Panc1 (cell line): ENCODE measurements around the gene CRYAB. TPM values are rescaled to one million over a fixed set of nuclear protein-coding genes. Genes with fewer than 3 reads are reported as not detected.

Source experiments
- ATAC-seq: fragments of 200-7000 bp; cut with Tn5 transposase; 2 replicates; pipeline ENCODE4 v1.9.1; 2020; ENCODE audit warnings: mild to moderate bottlenecking, moderate library complexity
- BruUV-seq: library from RNA; stranded (reverse); fragments of 400-500 nt; replicated peaks from 2 replicates; lab custom pipeline; 2021; lab: Mats Ljungman, UMichigan
- CTCF ChIA-PET: fragments of 300-600 bp; sonication (Branson Sonifier 250); formaldehyde crosslinking; loops from one replicate; lab custom pipeline; 2022; ENCODE audit warnings: antibody characterized with exemption; lab: Charles Lee
- POLR2A ChIA-PET: fragments of 300-600 bp; sonication (Branson Sonifier 250); formaldehyde crosslinking; loops from one replicate; lab custom pipeline; 2022; ENCODE audit warnings: antibody characterized with exemption; lab: Charles Lee
- DNase-seq: peaks from one replicate; pipeline ENCODE4 v3.0.0-alpha.2; 2010; ENCODE audit warnings: low read depth, low spot score
- H3K27ac ChIP-seq: 2 replicates; pipeline ENCODE4 v1.5.1; 2011; ENCODE audit warnings: mild to moderate bottlenecking, low read length, inconsistent platforms
- H3K27me3 ChIP-seq: fragments of 200-500 bp; sonication (Bioruptor generic); 2 replicates; pipeline ENCODE4 v1.6.0; 2014; ENCODE audit warnings: low read length, inconsistent platforms; ENCODE audit not compliant: control insufficient read depth, insufficient read depth
- H3K36me3 ChIP-seq: fragments of 200-500 bp; sonication (Bioruptor generic); 2 replicates; pipeline ENCODE4 v1.5.1; 2014; ENCODE audit warnings: inconsistent platforms, mild to moderate bottlenecking, low read length, moderate library complexity; ENCODE audit not compliant: control insufficient read depth, insufficient read depth
- H3K4me1 ChIP-seq: 2 replicates; pipeline ENCODE4 v1.5.1; 2011; ENCODE audit warnings: inconsistent platforms, mild to moderate bottlenecking, low read length, moderate library complexity; ENCODE audit not compliant: control insufficient read depth, insufficient read depth
- H3K4me3 ChIP-seq, 2 experiments: 2 replicates each; pipeline ENCODE4 v1.5.1; 2011 to 2012; ENCODE audit warnings: low read depth in 2 of 2, low read length in 2 of 2, mild to moderate bottlenecking in 2 of 2, inconsistent platforms in 1 of 2, moderate library complexity in 1 of 2
- H3K9me3 ChIP-seq: fragments of 200-500 bp; sonication (Bioruptor generic); 2 replicates; pipeline ENCODE4 v1.5.1; 2014; ENCODE audit warnings: low read depth, mild to moderate bottlenecking, inconsistent platforms, low read length, moderate library complexity; ENCODE audit not compliant: control insufficient read depth, insufficient read depth
- POLR2AphosphoS5 ChIP-seq: IDR thresholded peaks from 2 replicates; pipeline ENCODE4 v1.6.1; 2012; ENCODE audit warnings: mild to moderate bottlenecking, low read depth, low read length, moderate library complexity
- SIN3A ChIP-seq: IDR thresholded peaks from 2 replicates; pipeline ENCODE4 v1.6.1; 2012; ENCODE audit warnings: low read depth, mild to moderate bottlenecking, low read length, moderate library complexity, borderline replicate concordance; ENCODE audit not compliant: insufficient read depth
- TCF7L2 ChIP-seq: IDR thresholded peaks from 2 replicates; pipeline ENCODE4 v1.6.1; 2011; ENCODE audit warnings: mild to moderate bottlenecking, low read depth, low read length, inconsistent platforms
- in situ Hi-C: cut with HindIII; loops from 2 replicates; pipeline ENCODE4 v1.10.0; 2016; ENCODE audit warnings: low sequenced_read_pairs, low pct_unique_long_range_greater_than_20kb
- intact Hi-C: fragments of 100-400 bp; cut with micrococcal nuclease; formaldehyde crosslinking; loops from one replicate; pipeline ENCODE4 v1.10.0; 2022; ENCODE audit not compliant: unreplicated experiment
- total RNA-seq: library from RNA; stranded (reverse); gene quantifications from one replicate; pipeline ENCODE4 v1.2.1, GENCODE V29; 2021; ENCODE audit not compliant: unreplicated experiment
- TF ChIP-seq, protein P1 (sequence below), 2 experiments: IDR thresholded peaks; 2 replicates each; pipeline ENCODE4 v1.6.1; 2011 to 2012; ENCODE audit warnings: low read depth in 2 of 2, control low read depth in 1 of 2, low read length in 1 of 2, mild to moderate bottlenecking in 1 of 2, moderate library complexity in 1 of 2; ENCODE audit not compliant: insufficient read depth in 1 of 2
- TF ChIP-seq, protein P2 (sequence below): fragments of 450-650 bp; IDR thresholded peaks from 2 replicates; pipeline ENCODE4 v1.5.1; 2017; ENCODE audit warnings: mild to moderate bottlenecking

CRYAB gene
- total RNA-seq, 1 experiment from 2014 or later: 0.59 TPM

DNA sequence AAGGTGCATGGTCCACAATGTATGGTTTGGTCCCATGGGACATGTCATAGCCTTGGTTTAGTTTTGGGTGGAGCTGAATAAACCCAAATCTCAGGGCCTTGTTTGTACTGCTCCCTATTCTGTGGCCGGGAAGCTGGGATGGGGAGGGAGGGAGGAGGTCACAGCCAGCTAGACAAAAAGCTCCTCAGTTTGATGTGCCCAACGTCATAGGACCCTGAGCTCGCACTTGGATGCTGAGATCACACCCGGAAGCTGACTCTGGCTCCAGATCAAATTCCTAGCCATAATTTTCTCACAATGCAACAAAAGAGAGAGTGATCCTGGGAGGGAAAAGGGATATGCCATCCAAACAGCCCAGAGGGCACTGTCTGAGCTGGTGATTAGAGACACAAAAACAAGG, 2.4 kb upstream of the CRYAB start:
- H3K9me3 ChIP-seq: no peaks in the 10 kb centered on the region
- BruUV-seq: no TSS peak
- intact Hi-C loops: no loop called here
- peaks cover 8% of the 10 kb centered on the region for H3K4me1 ChIP-seq
- H3K27ac ChIP-seq: no peak overlapping the region
- H3K4me3 ChIP-seq: no peak overlapping the region
- ATAC-seq (no peak), DNase-seq (no peak)
- H3K27me3 ChIP-seq: peaks cover 11% of the 10 kb centered on the region
- POLR2A ChIA-PET: interaction anchor here (0.6 kb wide), 1 partner anchor 13 kb away, joined by 3 read pairs; no protein-coding TSS in a partner anchor
- CTCF ChIA-PET: no interaction called here
- H3K36me3 ChIP-seq: no peaks in the 10 kb centered on the region
- in situ Hi-C loops: no loop called here
- TF ChIP-seq TCF7L2 (no peak), SIN3A (no peak), POLR2AphosphoS5 (no peak)
- TF ChIP-seq, protein P1, sequence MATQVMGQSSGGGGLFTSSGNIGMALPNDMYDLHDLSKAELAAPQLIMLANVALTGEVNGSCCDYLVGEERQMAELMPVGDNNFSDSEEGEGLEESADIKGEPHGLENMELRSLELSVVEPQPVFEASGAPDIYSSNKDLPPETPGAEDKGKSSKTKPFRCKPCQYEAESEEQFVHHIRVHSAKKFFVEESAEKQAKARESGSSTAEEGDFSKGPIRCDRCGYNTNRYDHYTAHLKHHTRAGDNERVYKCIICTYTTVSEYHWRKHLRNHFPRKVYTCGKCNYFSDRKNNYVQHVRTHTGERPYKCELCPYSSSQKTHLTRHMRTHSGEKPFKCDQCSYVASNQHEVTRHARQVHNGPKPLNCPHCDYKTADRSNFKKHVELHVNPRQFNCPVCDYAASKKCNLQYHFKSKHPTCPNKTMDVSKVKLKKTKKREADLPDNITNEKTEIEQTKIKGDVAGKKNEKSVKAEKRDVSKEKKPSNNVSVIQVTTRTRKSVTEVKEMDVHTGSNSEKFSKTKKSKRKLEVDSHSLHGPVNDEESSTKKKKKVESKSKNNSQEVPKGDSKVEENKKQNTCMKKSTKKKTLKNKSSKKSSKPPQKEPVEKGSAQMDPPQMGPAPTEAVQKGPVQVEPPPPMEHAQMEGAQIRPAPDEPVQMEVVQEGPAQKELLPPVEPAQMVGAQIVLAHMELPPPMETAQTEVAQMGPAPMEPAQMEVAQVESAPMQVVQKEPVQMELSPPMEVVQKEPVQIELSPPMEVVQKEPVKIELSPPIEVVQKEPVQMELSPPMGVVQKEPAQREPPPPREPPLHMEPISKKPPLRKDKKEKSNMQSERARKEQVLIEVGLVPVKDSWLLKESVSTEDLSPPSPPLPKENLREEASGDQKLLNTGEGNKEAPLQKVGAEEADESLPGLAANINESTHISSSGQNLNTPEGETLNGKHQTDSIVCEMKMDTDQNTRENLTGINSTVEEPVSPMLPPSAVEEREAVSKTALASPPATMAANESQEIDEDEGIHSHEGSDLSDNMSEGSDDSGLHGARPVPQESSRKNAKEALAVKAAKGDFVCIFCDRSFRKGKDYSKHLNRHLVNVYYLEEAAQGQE (IDR thresholded peaks at IDR 0.05; ENCODE audit: insufficient read depth in 1 of 2, low read depth in 2 of 2, low read length in 1 of 2): no peak
- TF ChIP-seq, protein P2, sequence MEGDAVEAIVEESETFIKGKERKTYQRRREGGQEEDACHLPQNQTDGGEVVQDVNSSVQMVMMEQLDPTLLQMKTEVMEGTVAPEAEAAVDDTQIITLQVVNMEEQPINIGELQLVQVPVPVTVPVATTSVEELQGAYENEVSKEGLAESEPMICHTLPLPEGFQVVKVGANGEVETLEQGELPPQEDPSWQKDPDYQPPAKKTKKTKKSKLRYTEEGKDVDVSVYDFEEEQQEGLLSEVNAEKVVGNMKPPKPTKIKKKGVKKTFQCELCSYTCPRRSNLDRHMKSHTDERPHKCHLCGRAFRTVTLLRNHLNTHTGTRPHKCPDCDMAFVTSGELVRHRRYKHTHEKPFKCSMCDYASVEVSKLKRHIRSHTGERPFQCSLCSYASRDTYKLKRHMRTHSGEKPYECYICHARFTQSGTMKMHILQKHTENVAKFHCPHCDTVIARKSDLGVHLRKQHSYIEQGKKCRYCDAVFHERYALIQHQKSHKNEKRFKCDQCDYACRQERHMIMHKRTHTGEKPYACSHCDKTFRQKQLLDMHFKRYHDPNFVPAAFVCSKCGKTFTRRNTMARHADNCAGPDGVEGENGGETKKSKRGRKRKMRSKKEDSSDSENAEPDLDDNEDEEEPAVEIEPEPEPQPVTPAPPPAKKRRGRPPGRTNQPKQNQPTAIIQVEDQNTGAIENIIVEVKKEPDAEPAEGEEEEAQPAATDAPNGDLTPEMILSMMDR: no peak

DNA sequence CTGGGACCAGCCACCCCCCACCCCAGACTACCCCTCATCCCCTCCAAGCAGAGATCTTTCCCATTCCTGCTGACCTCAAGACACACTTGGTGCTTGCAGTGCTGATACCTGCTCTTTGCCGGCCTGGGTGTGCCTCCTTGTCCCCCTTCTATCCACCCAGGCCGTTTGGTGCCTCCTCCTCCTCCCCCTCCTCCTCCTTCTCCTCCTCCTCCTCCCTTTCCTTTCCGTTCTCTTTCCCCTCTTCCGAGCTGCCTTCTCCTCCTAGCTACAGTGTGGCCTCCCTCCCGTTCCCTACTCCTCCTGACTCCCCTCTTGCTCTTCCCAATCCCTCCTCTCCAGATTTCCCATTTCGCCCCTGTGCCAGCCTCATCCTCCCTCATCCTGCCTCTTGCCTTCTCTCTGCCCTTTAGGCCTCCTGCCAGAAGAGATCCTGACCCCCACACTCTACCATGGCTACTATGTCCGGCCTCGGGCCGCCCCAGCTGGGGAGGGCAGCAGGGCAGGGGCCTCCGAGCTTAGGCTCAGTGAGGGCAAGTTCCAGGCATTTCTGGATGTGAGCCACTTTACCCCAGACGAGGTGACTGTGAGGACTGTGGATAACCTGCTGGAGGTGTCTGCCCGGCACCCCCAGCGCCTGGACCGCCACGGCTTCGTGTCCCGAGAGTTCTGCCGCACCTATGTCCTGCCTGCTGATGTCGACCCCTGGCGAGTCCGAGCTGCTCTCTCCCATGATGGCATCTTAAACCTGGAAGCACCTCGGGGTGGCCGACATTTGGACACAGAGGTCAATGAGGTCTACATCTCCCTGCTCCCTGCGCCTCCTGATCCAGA, 1.7 kb upstream of the CRYAB start:
- POLR2A ChIA-PET: no interaction called here

More for the DNA sequence above, 1.7 kb upstream of the CRYAB start:
- no TSS peak for BruUV-seq
- DNase-seq (no peak), ATAC-seq (no peak)
- Histone ChIP-seq H3K9me3 (no peaks in the 10 kb centered on the region), H3K36me3 (no peaks in the 10 kb centered on the region), H3K27me3 (peaks cover 12% of the 10 kb centered on the region), H3K4me3 (no peak overlapping the region), H3K4me1 (peaks cover 8% of the 10 kb centered on the region), H3K27ac (no peak overlapping the region)
- in situ Hi-C loops (no loop called here), intact Hi-C loops (no loop called here)
- TF ChIP-seq, protein P2: no peak
- no peak for TF ChIP-seq POLR2AphosphoS5
- no peak for TF ChIP-seq SIN3A
- TF ChIP-seq, protein P1 (IDR thresholded peaks at IDR 0.05; ENCODE audit: insufficient read depth in 1 of 2, low read depth in 2 of 2, low read length in 1 of 2): no peak
- no peak for TF ChIP-seq TCF7L2
- CTCF ChIA-PET: no interaction called here
